ENCODE measurements around the gene STARD3. TPM values are rescaled to one million over a fixed set of nuclear protein-coding genes. Genes with fewer than 3 reads are reported as not detected.
A peak's percentile ranks its signal among the peaks of the same experiment; 100 is the strongest.

STARD3 gene
- total and polyA plus RNA-seq, 9 of the 15 experiments (the other 6 are each of a cell fraction or from before 2014, with no cell fraction given), result 0.63 to 87.0 (median 46.0) TPM

DNA sequence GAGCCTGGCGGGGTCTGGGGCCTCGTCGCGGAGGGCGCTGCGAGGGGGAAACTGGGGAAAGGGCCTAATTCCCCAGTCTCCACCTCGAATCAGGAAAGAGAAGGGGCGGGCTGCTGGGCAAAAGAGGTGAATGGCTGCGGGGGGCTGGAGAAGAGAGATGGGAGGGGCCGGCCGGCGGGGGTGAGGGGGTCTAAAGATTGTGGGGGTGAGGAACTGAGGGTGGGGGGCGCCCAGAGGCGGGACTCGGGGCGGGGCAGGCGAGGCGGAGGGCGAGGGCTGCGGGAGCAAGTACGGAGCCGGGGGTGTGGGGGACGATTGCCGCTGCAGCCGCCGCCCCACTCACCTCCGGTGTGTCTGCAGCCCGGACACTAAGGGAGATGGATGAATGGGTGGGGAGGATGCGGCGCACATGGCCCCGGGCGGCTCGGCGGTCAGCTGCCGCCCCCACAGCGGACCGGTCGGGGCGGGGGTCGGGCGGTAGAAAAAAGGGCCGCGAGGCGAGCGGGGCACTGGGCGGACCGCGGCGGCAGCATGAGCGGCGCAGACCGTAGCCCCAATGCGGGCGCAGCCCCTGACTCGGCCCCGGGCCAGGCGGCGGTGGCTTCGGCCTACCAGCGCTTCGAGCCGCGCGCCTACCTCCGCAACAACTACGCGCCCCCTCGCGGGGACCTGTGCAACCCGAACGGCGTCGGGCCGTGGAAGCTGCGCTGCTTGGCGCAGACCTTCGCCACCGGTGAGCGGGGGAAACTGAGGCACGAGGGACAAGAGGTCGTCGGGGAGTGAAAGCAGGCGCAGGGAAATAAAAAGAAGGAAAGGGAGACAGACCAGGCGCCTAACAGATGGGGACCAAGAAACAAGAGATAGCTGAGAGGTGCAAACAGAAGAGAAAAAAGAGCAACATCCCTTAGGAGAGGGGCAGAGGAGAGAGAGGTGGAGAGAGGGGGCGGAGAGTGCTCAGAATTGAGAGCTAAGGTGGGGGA is 31.3 kb downstream of the STARD3 start, which contains the start of gene PNMT (continued):
- no peak for TF ChIP-seq ASH1L (IDR thresholded peaks at IDR 0.05; ENCODE audit: borderline replicate concordance, low read depth, partially characterized antibody)
- TF ChIP-seq ZBTB17 (CRISPR knock-in tag; IDR thresholded peaks at IDR 0.05), result 0 out of 2 replicates have a peak, but pooled peaks have one; percentile 38
- TF ChIP-seq, protein P1, sequence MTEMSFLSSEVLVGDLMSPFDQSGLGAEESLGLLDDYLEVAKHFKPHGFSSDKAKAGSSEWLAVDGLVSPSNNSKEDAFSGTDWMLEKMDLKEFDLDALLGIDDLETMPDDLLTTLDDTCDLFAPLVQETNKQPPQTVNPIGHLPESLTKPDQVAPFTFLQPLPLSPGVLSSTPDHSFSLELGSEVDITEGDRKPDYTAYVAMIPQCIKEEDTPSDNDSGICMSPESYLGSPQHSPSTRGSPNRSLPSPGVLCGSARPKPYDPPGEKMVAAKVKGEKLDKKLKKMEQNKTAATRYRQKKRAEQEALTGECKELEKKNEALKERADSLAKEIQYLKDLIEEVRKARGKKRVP (CRISPR knock-in tag; IDR thresholded peaks at IDR 0.05), result no peak
- peak; percentile 26; the same call in 1 of the 2 replicates for TF ChIP-seq TCF7 (IDR thresholded peaks at IDR 0.05; ENCODE audit: borderline replicate concordance)
- TF ChIP-seq HNRNPK (IDR thresholded peaks at IDR 0.05; ENCODE audit: low read depth, low read length, poor library complexity, severe bottlenecking), result no peak
- TF ChIP-seq, protein P2, sequence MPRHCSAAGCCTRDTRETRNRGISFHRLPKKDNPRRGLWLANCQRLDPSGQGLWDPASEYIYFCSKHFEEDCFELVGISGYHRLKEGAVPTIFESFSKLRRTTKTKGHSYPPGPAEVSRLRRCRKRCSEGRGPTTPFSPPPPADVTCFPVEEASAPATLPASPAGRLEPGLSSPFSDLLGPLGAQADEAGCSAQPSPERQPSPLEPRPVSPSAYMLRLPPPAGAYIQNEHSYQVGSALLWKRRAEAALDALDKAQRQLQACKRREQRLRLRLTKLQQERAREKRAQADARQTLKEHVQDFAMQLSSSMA (CRISPR knock-in tag; IDR thresholded peaks at IDR 0.05), result 0 out of 2 replicates have a peak, but pooled peaks have one; percentile 37
- peak; percentile 77 for TF ChIP-seq RBFOX2 (IDR thresholded peaks at IDR 0.05; ENCODE audit: low read depth, low read length)
- TF ChIP-seq DMBX1 (CRISPR knock-in tag; IDR thresholded peaks at IDR 0.05; ENCODE audit: borderline replicate concordance), result 0 out of 2 replicates have a peak, but pooled peaks have one; percentile 41
- TF ChIP-seq ZFX (CRISPR knock-in tag; IDR thresholded peaks at IDR 0.05), result peak; percentile 98
- peak; percentile 85 for TF ChIP-seq ZBTB7A (IDR thresholded peaks at IDR 0.05; ENCODE audit: borderline replicate concordance, control insufficient read depth, low read depth, low read length)
- TF ChIP-seq POLR2A (conservative IDR thresholded peaks at IDR 0.05), result peak; percentile 63; the same call in 1 of the 2 replicates
- TF ChIP-seq, protein P3, sequence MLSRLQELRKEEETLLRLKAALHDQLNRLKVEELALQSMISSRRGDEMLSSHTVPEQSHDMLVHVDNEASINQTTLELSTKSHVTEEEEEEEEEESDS (CRISPR knock-in tag; IDR thresholded peaks at IDR 0.05), result no peak
- TF ChIP-seq POLR2AphosphoS5 (IDR thresholded peaks at IDR 0.05; ENCODE audit: control insufficient read depth, insufficient read depth, low read depth, low read length), result no peak
- TF ChIP-seq MEIS2 (IDR thresholded peaks at IDR 0.05; ENCODE audit: partially characterized antibody), result peak; percentile 37
- 0 out of 2 replicates have a peak, but pooled peaks have one; percentile 27 for TF ChIP-seq ZNF584 (CRISPR knock-in tag; IDR thresholded peaks at IDR 0.05; ENCODE audit: low read depth)
- peak; percentile 73 for TF ChIP-seq ATF7 (IDR thresholded peaks at IDR 0.05)
- no peak for TF ChIP-seq BACH1 (tag; IDR thresholded peaks at IDR 0.05)
- TF ChIP-seq ZEB2 (IDR thresholded peaks at IDR 0.05), result no peak; the same call in 1 of the 2 replicates
- TF ChIP-seq TRIM24 (IDR thresholded peaks at IDR 0.05), result 0 out of 4 replicates have a peak, but pooled peaks of 1 of the 2 experiments have one; percentile 30
- TF ChIP-seq, protein P4, sequence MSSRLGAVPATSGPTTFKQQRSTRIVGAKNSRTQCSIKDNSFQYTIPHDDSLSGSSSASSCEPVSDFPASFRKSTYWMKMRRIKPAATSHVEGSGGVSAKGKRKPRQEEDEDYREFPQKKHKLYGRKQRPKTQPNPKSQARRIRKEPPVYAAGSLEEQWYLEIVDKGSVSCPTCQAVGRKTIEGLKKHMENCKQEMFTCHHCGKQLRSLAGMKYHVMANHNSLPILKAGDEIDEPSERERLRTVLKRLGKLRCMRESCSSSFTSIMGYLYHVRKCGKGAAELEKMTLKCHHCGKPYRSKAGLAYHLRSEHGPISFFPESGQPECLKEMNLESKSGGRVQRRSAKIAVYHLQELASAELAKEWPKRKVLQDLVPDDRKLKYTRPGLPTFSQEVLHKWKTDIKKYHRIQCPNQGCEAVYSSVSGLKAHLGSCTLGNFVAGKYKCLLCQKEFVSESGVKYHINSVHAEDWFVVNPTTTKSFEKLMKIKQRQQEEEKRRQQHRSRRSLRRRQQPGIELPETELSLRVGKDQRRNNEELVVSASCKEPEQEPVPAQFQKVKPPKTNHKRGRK (tag; IDR thresholded peaks at IDR 0.05), result peak; percentile 66
- peak; percentile 80 for TF ChIP-seq HMGN3 (IDR thresholded peaks at IDR 0.05; ENCODE audit: borderline replicate concordance, extremely low read depth, insufficient read length, low read depth, low read length)
- no peak for TF ChIP-seq HDAC3 (IDR thresholded peaks at IDR 0.05; ENCODE audit: borderline replicate concordance, partially characterized antibody)
- TF ChIP-seq LEF1 (IDR thresholded peaks at IDR 0.05), result no peak
- no peak for TF ChIP-seq SRSF7 (optimal IDR thresholded peaks at IDR 0.05; ENCODE audit: low read depth, low read length)
- TF ChIP-seq HEY1 (CRISPR knock-in tag; IDR thresholded peaks at IDR 0.05; ENCODE audit: borderline replicate concordance), result no peak
